GDM1 (cell line): Measurements from ENCODE around the gene PRKCQ.

Experiments used
- DNase-seq: peaks from one replicate; lab custom pipeline; 2025; lab: John Stamatoyannopoulos, UW

The PRKCQ gene

GRCh38 chr10:6520138-6520537 lies 59.9 kb downstream of the PRKCQ start:
- DNase-seq = no peak

DNA sequence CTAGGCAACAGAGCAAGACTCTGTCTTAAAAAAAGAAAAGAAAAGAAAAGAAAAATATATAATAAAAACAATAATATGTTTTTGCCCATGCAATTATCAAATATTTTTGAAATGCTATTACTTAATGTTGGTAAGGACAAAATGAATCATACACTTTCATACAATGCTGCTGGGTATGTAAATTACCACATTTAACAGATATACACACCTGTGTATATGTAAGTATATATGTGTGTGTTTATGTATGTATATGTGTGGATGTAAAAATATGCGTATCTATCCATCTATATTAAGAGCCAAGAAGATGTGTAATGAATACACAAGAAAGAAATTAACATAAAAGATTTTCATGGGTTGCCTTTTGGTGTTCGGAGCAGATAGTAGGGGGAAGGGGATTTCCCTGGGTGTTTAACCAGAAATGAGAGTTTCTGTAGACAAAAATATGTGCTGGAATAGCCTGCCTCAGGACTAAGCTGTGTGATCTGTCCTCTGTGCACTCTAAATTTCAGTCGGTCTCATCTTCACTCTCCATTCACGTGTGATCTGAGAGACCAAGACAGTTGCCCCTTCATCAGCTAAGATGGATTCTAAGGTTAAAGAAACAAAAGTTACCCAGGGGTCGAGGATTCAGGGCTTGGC lies 61.2 kb downstream of the PRKCQ start:
- no peak for DNase-seq

- no peak for DNase-seq
Observed at GRCh38 chr10:6516929-6517284, 63.2 kb downstream of the PRKCQ start.

DNA sequence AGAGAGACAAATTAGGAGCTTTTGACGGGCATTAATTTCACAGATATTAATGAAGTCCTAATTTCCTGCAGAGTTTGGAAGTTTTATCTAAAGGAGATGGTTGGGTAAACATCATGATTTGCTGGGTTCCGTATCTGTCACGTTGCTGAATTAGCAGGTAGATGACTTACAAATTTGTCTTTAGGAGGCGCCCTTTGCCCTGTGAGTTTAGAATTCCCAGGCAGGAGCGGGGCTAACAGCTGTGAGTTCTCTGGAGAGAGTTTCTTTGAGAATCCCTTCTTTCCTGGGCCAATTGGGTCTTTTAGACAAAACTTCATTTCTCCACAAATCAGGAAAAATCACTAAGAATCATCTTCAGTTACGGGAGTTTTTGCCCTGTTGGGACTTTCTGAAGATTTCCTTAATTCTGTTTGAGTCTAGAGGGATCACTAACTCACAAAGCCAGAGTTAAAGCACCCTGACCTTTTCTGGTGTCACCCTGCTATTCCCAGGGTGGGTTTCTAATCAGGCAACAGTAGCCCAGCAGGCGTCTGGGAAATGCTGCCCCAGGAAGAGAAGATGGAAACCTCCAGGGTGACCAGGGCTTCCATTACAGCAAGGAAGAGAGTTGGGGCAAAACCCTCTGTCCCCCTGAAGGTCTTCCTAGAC lies 63.7 kb downstream of the PRKCQ start:
- DNase-seq = no peak

GRCh38 chr10:6514844-6515780 lies 65.0 kb downstream of the PRKCQ start:
- no peak for DNase-seq

GRCh38 chr10:6514180-6514579 lies 65.9 kb downstream of the PRKCQ start:
- DNase-seq = no peak

- no peak for DNase-seq
Observed at GRCh38 chr10:6513476-6513875, 66.6 kb downstream of the PRKCQ start.

GRCh38 chr10:6512182-6512581 lies 67.9 kb downstream of the PRKCQ start:
- DNase-seq = no peak

- DNase-seq = no peak
Observed at GRCh38 chr10:6511347-6511746, 68.7 kb downstream of the PRKCQ start.

- no peak for DNase-seq
Observed at GRCh38 chr10:6507311-6507710, 72.8 kb downstream of the PRKCQ start.

DNA sequence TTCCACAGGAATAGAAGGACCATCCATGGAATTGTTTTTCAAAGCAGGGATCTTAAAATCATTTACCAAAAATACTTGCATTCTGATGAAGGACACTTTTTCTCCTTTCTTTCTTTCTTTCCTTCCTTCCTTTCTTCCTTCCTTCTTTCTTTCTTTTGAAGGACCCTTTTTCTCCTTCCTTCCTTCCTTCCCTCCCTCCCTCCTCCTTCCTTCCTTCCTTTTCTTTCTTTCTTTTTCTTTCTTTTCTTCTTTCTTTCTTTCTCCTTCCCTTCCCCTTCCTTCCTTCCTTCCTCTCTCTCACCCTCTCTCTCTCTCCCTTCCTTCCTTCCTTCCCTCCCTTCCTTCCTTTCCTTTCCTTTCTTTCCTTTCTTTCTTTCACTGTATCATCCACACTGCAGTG lies 74.8 kb downstream of the PRKCQ start:
- no peak for DNase-seq

DNA sequence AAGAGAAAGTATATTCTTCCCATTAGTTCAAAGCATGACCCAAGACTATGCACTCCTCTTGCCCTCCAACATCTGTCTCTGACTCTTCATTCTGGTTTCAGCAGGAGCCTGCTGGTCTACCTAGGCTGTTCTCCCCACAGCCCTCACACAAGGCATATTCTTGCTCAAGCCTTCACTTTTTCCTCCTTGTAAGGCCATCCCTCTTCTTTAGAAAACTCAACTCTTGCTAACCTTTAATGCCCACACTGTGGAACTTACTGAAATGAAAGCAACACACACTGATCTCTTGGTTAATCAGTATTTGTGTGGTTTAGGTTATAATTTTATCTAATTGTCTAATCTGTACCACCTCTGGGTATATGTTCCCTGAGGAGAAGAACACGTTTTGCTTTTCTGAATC lies 75.8 kb downstream of the PRKCQ start:
- no peak for DNase-seq

DNA sequence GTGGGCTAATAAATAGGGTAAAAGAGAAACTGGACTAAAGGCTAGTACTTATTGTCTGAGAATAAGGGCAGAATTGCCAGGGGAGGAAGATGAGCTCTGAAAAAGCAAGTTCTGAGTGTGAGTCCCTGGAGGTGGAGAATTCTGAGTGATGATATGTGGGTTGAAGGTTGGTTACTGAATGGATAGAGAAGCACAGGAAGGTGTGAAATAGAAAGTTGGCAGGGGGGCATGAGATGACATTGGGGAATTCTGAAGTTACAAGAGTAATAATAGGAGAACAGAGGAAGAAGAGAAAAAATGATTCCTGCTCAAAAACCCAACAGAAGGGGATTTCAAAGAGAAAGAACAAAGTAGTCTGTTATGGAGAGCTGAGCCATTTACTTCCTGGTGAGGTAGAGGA lies 76.9 kb downstream of the PRKCQ start:
- no peak for DNase-seq

- no peak for DNase-seq
Observed at GRCh38 chr10:6501931-6502330, 78.1 kb downstream of the PRKCQ start.

DNA sequence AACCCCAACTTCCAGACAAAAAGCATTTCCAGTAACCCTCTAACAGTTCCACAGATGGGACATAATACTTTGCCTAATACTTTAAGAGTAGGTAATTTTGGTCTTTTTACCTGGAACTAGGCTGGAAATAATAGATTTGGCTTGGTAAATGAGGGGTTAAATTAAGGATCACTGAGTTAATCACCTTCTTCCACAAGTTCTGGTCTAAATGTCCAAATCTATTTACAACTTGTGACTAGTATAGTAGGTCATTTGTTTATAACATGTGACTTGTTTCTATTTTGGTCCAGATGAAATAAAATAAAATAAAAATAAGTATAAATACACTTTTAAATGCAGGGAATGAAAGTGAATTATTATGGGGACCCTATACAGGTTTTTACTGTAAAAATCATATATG lies 80.1 kb downstream of the PRKCQ start:
- DNase-seq = no peak

GRCh38 chr10:6498771-6499170 lies 81.3 kb downstream of the PRKCQ start:
- DNase-seq = peak; percentile 42

DNA sequence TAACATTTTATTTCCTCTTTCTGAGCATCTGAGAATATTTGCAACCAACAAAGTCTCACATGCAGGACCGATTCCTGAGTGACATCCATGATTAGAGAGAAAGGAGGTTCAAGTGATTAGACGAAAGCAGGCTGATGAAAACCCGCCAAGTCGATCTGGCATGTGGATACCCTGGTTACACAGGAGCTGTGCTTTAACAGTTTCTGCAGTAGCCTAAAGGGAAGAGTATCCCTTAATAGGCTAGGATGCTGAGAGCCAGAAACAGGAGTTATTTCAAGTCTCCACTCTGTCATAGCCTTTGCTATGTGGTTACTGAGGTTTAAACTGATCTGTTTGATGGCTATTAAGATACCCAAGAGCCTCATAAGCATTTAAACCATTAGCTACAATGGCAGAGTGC lies 82.5 kb downstream of the PRKCQ start:
- no peak for DNase-seq

GRCh38 chr10:6494936-6495592 lies 85.0 kb downstream of the PRKCQ start:
- DNase-seq = no peak

DNA sequence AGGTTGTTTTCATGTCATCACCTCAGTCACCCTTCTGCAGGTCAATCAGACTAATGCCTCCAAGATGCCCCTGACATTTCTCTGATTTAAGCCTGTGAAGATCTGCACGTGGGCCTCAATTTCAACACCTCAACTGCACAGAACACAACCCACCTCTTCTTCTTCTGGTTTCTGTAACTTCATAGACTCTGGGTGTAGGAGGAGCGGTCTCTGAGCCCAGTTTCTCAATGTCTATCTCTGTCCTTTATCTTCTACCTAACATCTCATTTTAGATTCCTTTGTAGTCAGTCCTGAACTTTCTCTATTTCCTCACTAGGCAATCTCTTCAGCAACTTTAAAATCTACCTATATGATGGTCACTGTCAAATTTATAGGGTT lies 85.6 kb downstream of the PRKCQ start:
- DNase-seq = no peak

DNA sequence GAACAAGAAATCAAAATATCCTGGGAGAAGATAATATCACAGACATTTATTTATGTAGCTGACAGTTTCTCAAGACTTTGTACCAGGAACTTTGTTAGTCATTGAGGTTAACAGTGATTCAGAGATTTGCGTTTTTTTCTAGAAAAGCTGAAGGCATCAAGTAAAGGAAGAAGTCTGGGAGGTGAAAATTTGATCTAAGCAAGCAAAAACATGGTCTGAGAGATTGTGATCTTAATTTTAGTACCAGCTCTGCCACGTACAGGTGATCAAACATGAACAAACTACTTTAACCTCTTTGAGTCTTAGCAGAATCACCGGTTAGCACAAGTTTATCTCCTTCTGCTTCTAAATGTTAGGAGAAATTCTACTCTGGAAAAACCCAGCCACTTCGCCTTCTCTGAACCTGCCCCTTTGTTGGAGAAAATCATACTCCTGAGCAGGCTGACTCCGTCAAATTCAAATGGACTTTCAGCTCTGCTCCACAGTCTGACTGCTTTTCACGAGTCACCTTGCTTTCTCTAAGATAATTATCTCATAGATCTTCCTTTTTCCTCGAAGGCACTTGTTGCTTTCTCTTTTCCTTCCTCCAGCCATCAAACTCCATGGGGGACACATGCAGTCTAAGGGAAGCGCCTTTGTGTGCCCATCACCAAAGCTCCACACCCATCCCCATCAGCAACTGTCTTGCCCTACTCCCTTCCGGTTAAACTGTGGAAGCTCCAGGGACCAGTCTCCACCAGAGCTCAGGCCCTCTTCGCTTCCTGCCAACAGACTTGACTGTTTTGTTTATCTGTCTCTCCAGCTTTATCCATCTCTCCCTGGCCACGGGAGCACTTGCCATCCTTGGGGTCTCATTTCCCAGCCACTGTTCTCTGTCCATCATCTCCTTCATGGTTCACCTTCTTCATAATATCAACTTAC lies 86.3 kb downstream of the PRKCQ start:
- DNase-seq = no peak

GRCh38 chr10:6492896-6493295 lies 87.2 kb downstream of the PRKCQ start:
- no peak for DNase-seq
